H1 (cell line): Measurements from ENCODE around the gene COLQ. TPM values are rescaled to one million over a fixed set of nuclear protein-coding genes. Genes with fewer than 3 reads are reported as not detected.

Source experiments
- CTCF ChIA-PET: fragments of 300-600 bp; sonication (Branson Sonifier 250); formaldehyde crosslinking; loops from one replicate; lab custom pipeline; 2021; ENCODE audit not compliant: partially characterized antibody; lab: Charles Lee
- POLR2A ChIA-PET: fragments of 300-600 bp; sonication (Branson Sonifier 250); formaldehyde crosslinking; loops from one replicate; lab custom pipeline; 2021; ENCODE audit warnings: inconsistent platforms; ENCODE audit not compliant: partially characterized antibody; lab: Charles Lee
- DNase-seq, 2 experiments: peaks; one replicate each; pipeline versions ENCODE4 v3.0.0 to v3.0.0-alpha.2; 2010 to 2022; ENCODE audit warnings: low spot score in 2 of 2, low read depth in 1 of 2, mixed read lengths in 1 of 2
- FAIRE-seq: peaks from 2 replicates; lab custom pipeline; 2011; peaks lifted over from hg19 to GRCh38; lab: Jason Lieb, UNC
- H2AFZ ChIP-seq: 2 replicates; pipeline ENCODE4 v1.8.1; 2012; ENCODE audit warnings: low read length, inconsistent platforms
- H2AK5ac ChIP-seq: 2 replicates; pipeline ENCODE4 v1.6.1; 2013; ENCODE audit warnings: low read depth, low read length
- H2BK120ac ChIP-seq: replicated peaks from 2 replicates; pipeline ENCODE3; 2013; ENCODE audit warnings: low read depth, low read length, inconsistent platforms
- H2BK12ac ChIP-seq: 2 replicates; pipeline ENCODE4 v1.6.1; 2013; ENCODE audit warnings: low read depth, low read length
- H2BK15ac ChIP-seq: 2 replicates; pipeline ENCODE4 v1.6.1; 2013; ENCODE audit warnings: low read length
- H2BK20ac ChIP-seq: 2 replicates; pipeline ENCODE4 v1.6.1; 2013; ENCODE audit warnings: low read length
- H2BK5ac ChIP-seq: 2 replicates; pipeline ENCODE4 v1.6.1; 2013; ENCODE audit warnings: low read depth, low read length
- H3K14ac ChIP-seq: 2 replicates; pipeline ENCODE4 v1.6.1; 2013; ENCODE audit warnings: inconsistent platforms; ENCODE audit not compliant: insufficient read length
- H3K18ac ChIP-seq: 2 replicates; pipeline ENCODE4 v1.6.1; 2013; ENCODE audit warnings: low read length; ENCODE audit errors: extremely low read depth
- H3K23ac ChIP-seq: 2 replicates; pipeline ENCODE4 v1.6.1; 2013; ENCODE audit warnings: inconsistent platforms; ENCODE audit not compliant: insufficient read length
- H3K23me2 ChIP-seq: 2 replicates; pipeline ENCODE4 v1.6.1; 2013; ENCODE audit warnings: low read depth, low read length
- H3K27ac ChIP-seq: 2 replicates; pipeline ENCODE4 v1.6.1; 2011; ENCODE audit warnings: low read depth, low read length, inconsistent platforms
- H3K27me3 ChIP-seq, 4 experiments: replicated peaks in 1 of 4; 1 replicate in 1 of 4; 2 replicates in 3 of 4; pipeline versions ENCODE4 v1.6.1 to v1.8.1; 2011 to 2013; ENCODE audit warnings: low read length in 3 of 4, mild to moderate bottlenecking in 3 of 4, inconsistent platforms in 2 of 4, mixed read lengths in 2 of 4, moderate library complexity in 1 of 4; ENCODE audit not compliant: control insufficient read depth in 3 of 4, insufficient read depth in 3 of 4; ENCODE audit errors: extremely low read depth in 1 of 4
- H3K36me3 ChIP-seq, 4 experiments: 2 replicates each; pipeline versions ENCODE4 v1.6.1 to v1.8.1; 2011 to 2013; ENCODE audit warnings: mild to moderate bottlenecking in 4 of 4, low read length in 3 of 4, moderate library complexity in 2 of 4, control low read depth in 1 of 4, inconsistent platforms in 1 of 4; ENCODE audit not compliant: insufficient read depth in 4 of 4, control insufficient read depth in 2 of 4
- H3K4ac ChIP-seq: replicated peaks from 2 replicates; pipeline ENCODE3; 2013; ENCODE audit warnings: low read length, low read depth, mixed read lengths, inconsistent platforms; ENCODE audit not compliant: insufficient read length
- H3K4me1 ChIP-seq, 4 experiments: replicated peaks in 1 of 4; 1 replicate in 1 of 4; 2 replicates in 3 of 4; pipeline versions ENCODE4 v1.6.1 to v1.8.1; 2011 to 2013; ENCODE audit warnings: low read length in 3 of 4, inconsistent platforms in 2 of 4, mixed read lengths in 1 of 4; ENCODE audit not compliant: insufficient read depth in 4 of 4, control insufficient read depth in 3 of 4
- H3K4me2 ChIP-seq, 2 experiments: 2 replicates each; pipeline versions ENCODE4 v1.6.1 to v1.8.1; 2011 to 2013; ENCODE audit warnings: low read depth in 2 of 2, low read length in 2 of 2, control low read depth in 1 of 2, inconsistent platforms in 1 of 2, mild to moderate bottlenecking in 1 of 2; ENCODE audit not compliant: insufficient read depth in 1 of 2
- H3K4me3 ChIP-seq, 4 experiments: fragments of 200-600, 300-600 bp in 1 of 4; sonication (generic), shearing (Covaris generic), sonication (Bioruptor Twin) in 1 of 4; 2 replicates each; pipeline versions ENCODE4 v1.5.1 to v1.8.1; 2011 to 2016; ENCODE audit warnings: low read length in 4 of 4, low read depth in 3 of 4, control low read depth in 2 of 4, inconsistent platforms in 2 of 4, mild to moderate bottlenecking in 2 of 4, mixed read lengths in 1 of 4, moderate library complexity in 1 of 4; ENCODE audit not compliant: insufficient read depth in 2 of 4; ENCODE audit errors: extremely low read depth in 1 of 4
- H3K56ac ChIP-seq: replicated peaks from 2 replicates; pipeline ENCODE3; 2013; ENCODE audit warnings: low read depth, mild to moderate bottlenecking, mixed read lengths, low read length, inconsistent platforms; ENCODE audit not compliant: insufficient read length
- H3K79me1 ChIP-seq: 2 replicates; pipeline ENCODE4 v1.6.1; 2013; ENCODE audit warnings: low read depth, low read length, control low read depth
- H3K79me2 ChIP-seq, 2 experiments: 2 replicates each; pipeline versions ENCODE4 v1.6.1 to v1.8.1; 2012 to 2013; ENCODE audit warnings: low read length in 2 of 2, mild to moderate bottlenecking in 2 of 2, inconsistent platforms in 1 of 2; ENCODE audit not compliant: insufficient read depth in 2 of 2, control insufficient read depth in 1 of 2
- H3K9ac ChIP-seq, 4 experiments: replicated peaks in 1 of 4; 1 replicate in 1 of 4; 2 replicates in 3 of 4; pipeline versions ENCODE4 v1.6.1 to v1.8.1; 2011 to 2013; ENCODE audit warnings: low read depth in 3 of 4, low read length in 3 of 4, control low read depth in 2 of 4, mild to moderate bottlenecking in 2 of 4, moderate library complexity in 2 of 4, inconsistent platforms in 1 of 4; ENCODE audit errors: extremely low read depth in 1 of 4
- H3K9me3 ChIP-seq, 2 experiments: 2 replicates each; pipeline versions ENCODE4 v1.6.1 to v1.8.1; 2012 to 2013; ENCODE audit warnings: mild to moderate bottlenecking in 2 of 2, moderate library complexity in 2 of 2, control low read depth in 1 of 2, inconsistent platforms in 1 of 2, low read depth in 1 of 2, low read length in 1 of 2, mixed read lengths in 1 of 2; ENCODE audit not compliant: insufficient read depth in 2 of 2
- H4K20me1 ChIP-seq, 2 experiments: replicated peaks in 1 of 2; 2 replicates each; pipeline versions ENCODE3 to v1.8.1; 2011 to 2013; ENCODE audit warnings: inconsistent platforms in 2 of 2, low read length in 2 of 2, mild to moderate bottlenecking in 1 of 2; ENCODE audit not compliant: insufficient read depth in 2 of 2, control insufficient read depth in 1 of 2
- H4K5ac ChIP-seq: 2 replicates; pipeline ENCODE4 v1.6.1; 2013; ENCODE audit warnings: low read length, low read depth, mixed read lengths, inconsistent platforms; ENCODE audit not compliant: insufficient read length
- H4K8ac ChIP-seq: 2 replicates; pipeline ENCODE4 v1.8.0; 2013; ENCODE audit warnings: mild to moderate bottlenecking, moderate library complexity, low read length, inconsistent platforms; ENCODE audit not compliant: insufficient read depth; ENCODE audit errors: extremely low read depth
- H4K91ac ChIP-seq: replicated peaks from 2 replicates; pipeline ENCODE3; 2013; ENCODE audit warnings: low read length, mixed read lengths, inconsistent platforms; ENCODE audit not compliant: insufficient read length
- KDM1A ChIP-seq: fragments of 200-600, 300-600 bp; sonication (generic); IDR thresholded peaks from 2 replicates; pipeline ENCODE4 v1.7.1; 2016; ENCODE audit warnings: mild to moderate bottlenecking, low read length, borderline replicate concordance
- POU5F1 ChIP-seq: IDR thresholded peaks from 2 replicates; pipeline ENCODE4 v1.6.1; 2011; ENCODE audit warnings: low read depth, mild to moderate bottlenecking, low read length, moderate library complexity
- RNF2 ChIP-seq: fragments of 200-900, 300-1000 bp; sonication (generic); IDR thresholded peaks from 2 replicates; pipeline ENCODE4 v1.7.1; 2016; ENCODE audit warnings: borderline replicate concordance, low read depth, mild to moderate bottlenecking, antibody characterized with exemption, low read length; ENCODE audit not compliant: poor library complexity, severe bottlenecking; ENCODE audit errors: missing control alignments
- SIRT6 ChIP-seq: IDR thresholded peaks from one replicate; pipeline ENCODE4 v1.7.1; 2012; ENCODE audit warnings: low read length, inconsistent platforms
- SP2 ChIP-seq: IDR thresholded peaks from 2 replicates; pipeline ENCODE4 v1.6.1; 2012; ENCODE audit warnings: mild to moderate bottlenecking, low read length, inconsistent platforms
- SP4 ChIP-seq: IDR thresholded peaks from 2 replicates; pipeline ENCODE4 v1.6.1; 2012; ENCODE audit warnings: low read length, inconsistent platforms
- TAF7 ChIP-seq: optimal IDR thresholded peaks from 2 replicates; pipeline ENCODE3; 2011; ENCODE audit warnings: low read depth, mild to moderate bottlenecking, inconsistent platforms, low read length, moderate library complexity, borderline replicate concordance
- USF2 ChIP-seq: IDR thresholded peaks from 2 replicates; pipeline ENCODE4 v1.6.1; 2011; ENCODE audit warnings: low read length, improper control_type of control experiment
- WGBS, 2 experiments: shearing (Covaris generic) in 1 of 2; methylation state at CpG; one replicate each; pipeline versions ENCODE4 v1.1.6 to v1.1.7; 2013 to 2015; ENCODE audit warnings: low lambda C conversion rate in 2 of 2, mixed read lengths in 2 of 2, inconsistent platforms in 1 of 2, low coverage in 1 of 2, missing lambda C conversion rate in 1 of 2; ENCODE audit not compliant: insufficient replicate concordance in 2 of 2, insufficient coverage in 1 of 2, insufficient read length in 1 of 2; ENCODE audit errors: extremely low coverage in 1 of 2, missing lambda C conversion rate in 1 of 2; 5-methylcytosine and 5-hydroxymethylcytosine counted together
- polyA plus RNA-seq, 7 experiments: library from polyadenylated mRNA; depleted of rRNA in 3 of 7; stranded (reverse) in 5 of 7; unstranded in 2 of 7; fragments of >200 nt in 5 of 7; fragments of 200-250 nt in 2 of 7; gene quantifications; 1 replicate in 5 of 7; 2 replicates in 1 of 7; 4 replicates in 1 of 7; pipeline versions ENCODE4 v1.2.1 to v1.2.3, GENCODE V29; 2011 to 2013; ENCODE audit warnings: missing spikeins in 2 of 7, mixed read lengths in 2 of 7
- total RNA-seq: library from RNA; stranded (reverse); fragmentation: NEBNext Ultra II Directional; extraction: Animal tissue kit (Norgen Biotek cat#: 25700); gene quantifications from 2 replicates; pipeline ENCODE4 v1.2.1, GENCODE V29; 2021

The COLQ gene
- total and polyA plus RNA-seq, 2 of the 8 experiments (the other 6 are each of a cell fraction or from before 2014, with no cell fraction given): 1.5 to 1.9 TPM

- WGBS, 2 experiments: 96% methylated on average over 5 of the region's 5 CpGs; no CpG with 5 or more reads in 1 of the 2 experiments
- H2BK15ac ChIP-seq: no peak overlapping the region
- no peak overlapping the region for H2AFZ ChIP-seq
- no peak overlapping the region for H2BK5ac ChIP-seq
- H2AK5ac ChIP-seq: no peak overlapping the region
- H3K9me3 ChIP-seq: no peaks in the 10 kb centered on the region
- H4K20me1 ChIP-seq: peaks cover 0 to 4% of the 10 kb centered on the region in 2 experiments
- H3K14ac ChIP-seq: no peak overlapping the region
- no peak for TF ChIP-seq SP2
- TF ChIP-seq POU5F1: no peak
- TF ChIP-seq USF2: no peak
- no peak for TF ChIP-seq SP4
- TF ChIP-seq KDM1A: no peak
- no peak for TF ChIP-seq RNF2
- TF ChIP-seq TAF7: no peak
- TF ChIP-seq SIRT6: no peak
- TF ChIP-seq, all 59 proteins: peak for 0
- Histone ChIP-seq H4K5ac (no peak overlapping the region), H3K79me1 (no peaks in the 10 kb centered on the region), H3K27me3 (no peaks in the 10 kb centered on the region), H4K8ac (no peak overlapping the region), H4K91ac (no peak overlapping the region), H3K18ac (no peak overlapping the region), H2BK20ac (no peak overlapping the region), H3K56ac (no peak overlapping the region), H3K9ac (no peak overlapping the region), H3K4me3 (no peak overlapping the region), H3K4me1 (no peaks in the 10 kb centered on the region), H3K23ac (no peak overlapping the region), H2BK120ac (no peak overlapping the region), H3K79me2 (no peaks in the 10 kb centered on the region), H3K4ac (no peak overlapping the region), H3K23me2 (no peaks in the 10 kb centered on the region), H3K36me3 (peaks cover 15 to 41% (median 29%) of the 10 kb centered on the region in 4 experiments; a peak in 7 of 8 replicates), H3K4me2 (no peak overlapping the region), H3K27ac (no peak overlapping the region), H2BK12ac (no peak overlapping the region)
- FAIRE-seq: no peak
- no peak for DNase-seq
- POLR2A ChIA-PET: no interaction called here
- CTCF ChIA-PET: no interaction called here
Observed at GRCh38 chr3:15562560-15562959, 41.1 kb upstream of the COLQ start.
